Mucosa of descending colon (tissue), 3 donors: Measurements from ENCODE around the gene ZNF827. TPM values are rescaled to one million over a fixed set of nuclear protein-coding genes. Genes with fewer than 3 reads are reported as not detected.
A peak's percentile ranks its signal among the peaks of the same experiment; 100 is the strongest.

Source experiments
- ATAC-seq: fragments of 200-7000 bp; cut with Tn5 transposase; one replicate; pipeline ENCODE4 v1.9.1; 2020; ENCODE audit warnings: mild to moderate bottlenecking, moderate library complexity
- DNase-seq, 3 donors: peaks; one replicate each; pipeline ENCODE4 v3.0.0-alpha.2; 2020
- H3K36me3 ChIP-seq: fragments of 200-600 bp; one replicate; pipeline ENCODE4 v1.8.0; 2021; ENCODE audit warnings: low read depth, mild to moderate bottlenecking
- H3K4me1 ChIP-seq: fragments of 200-600 bp; one replicate; pipeline ENCODE4 v1.8.0; 2021; ENCODE audit warnings: low read depth, mild to moderate bottlenecking
- H3K4me3 ChIP-seq: fragments of 200-600 bp; one replicate; pipeline ENCODE4 v1.8.0; 2021; ENCODE audit warnings: mild to moderate bottlenecking
- H3K9me3 ChIP-seq: fragments of 200-600 bp; one replicate; pipeline ENCODE4 v1.8.0; 2021; ENCODE audit warnings: mild to moderate bottlenecking
- CTCF ChIP-seq: fragments of 200-600 bp; IDR thresholded peaks from one replicate; pipeline ENCODE4 v1.8.0; 2022; ENCODE audit warnings: antibody characterized with exemption, mild to moderate bottlenecking
- intact Hi-C, 2 donors: fragments of 100-400 bp; cut with DNase I in 1 of 2; cut with micrococcal nuclease in 1 of 2; formaldehyde crosslinking; loops; one replicate each; pipeline versions ENCODE4 v1.11.0 to v1.11.1; 2022; cut with DNase I, micrococcal nuclease
- total RNA-seq, 3 donors: library from RNA; stranded (reverse); fragmentation: NEBNext Ultra II Directional in 2 of 3; extraction: Animal tissue kit (Norgen Biotek cat#: 25700) in 2 of 3; gene quantifications; one replicate each; pipeline versions ENCODE4 v1.2.1 to v1.2.4, GENCODE V29; 2021 to 2023
- donor health status: DM: no; HTN: no; CAD: no; lungs with moderate emphysema.
- donor health status: DM: no; HTN: no; CAD: no.
- donor health status: DM: no; HTN: yes; CAD: no.

The ZNF827 gene
- total RNA-seq, 3 donors from 2014 or later = 21.9 to 37.4 (median 29.7) TPM

GRCh38 chr4:145878501-145879435 lies 59.9 kb downstream of the ZNF827 start:
- intact Hi-C loops = no loop called here
- H3K9me3 ChIP-seq = no peaks in the 10 kb centered on the region
- no peak overlapping the region for H3K4me3 ChIP-seq
- TF ChIP-seq CTCF = no peak
- no peak for ATAC-seq
- peaks cover 5% of the 10 kb centered on the region for H3K4me1 ChIP-seq
- no peaks in the 10 kb centered on the region for H3K36me3 ChIP-seq
- no peak for DNase-seq

- DNase-seq (no peak), ATAC-seq (no peak)
- Histone ChIP-seq H3K4me1 (peaks cover 2% of the 10 kb centered on the region), H3K9me3 (no peaks in the 10 kb centered on the region), H3K36me3 (no peaks in the 10 kb centered on the region), H3K4me3 (no peak overlapping the region)
- intact Hi-C loops = no loop called here
- TF ChIP-seq CTCF = no peak
Observed at GRCh38 chr4:145876531-145877180, 62.0 kb downstream of the ZNF827 start.

- Histone ChIP-seq H3K9me3 (no peaks in the 10 kb centered on the region), H3K4me1 (no peaks in the 10 kb centered on the region), H3K4me3 (no peak overlapping the region), H3K36me3 (no peaks in the 10 kb centered on the region)
- TF ChIP-seq CTCF = no peak
- DNase-seq (no peak), ATAC-seq (no peak)
- intact Hi-C loops = no loop called here
Observed at GRCh38 chr4:145873901-145874300, 64.7 kb downstream of the ZNF827 start.

- H3K4me3 ChIP-seq = no peak overlapping the region
- intact Hi-C loops = no loop called here
- no peaks in the 10 kb centered on the region for H3K9me3 ChIP-seq
- DNase-seq (no peak), ATAC-seq (no peak)
- no peaks in the 10 kb centered on the region for H3K4me1 ChIP-seq
- no peak for TF ChIP-seq CTCF
- H3K36me3 ChIP-seq = no peaks in the 10 kb centered on the region
Observed at GRCh38 chr4:145871209-145871608, 67.4 kb downstream of the ZNF827 start.

- H3K9me3 ChIP-seq = no peaks in the 10 kb centered on the region
- no peaks in the 10 kb centered on the region for H3K4me1 ChIP-seq
- intact Hi-C loops = no loop called here
- H3K36me3 ChIP-seq = no peaks in the 10 kb centered on the region
- DNase-seq = no peak
- ATAC-seq = peak; percentile 69
- TF ChIP-seq CTCF = no peak
- H3K4me3 ChIP-seq = no peak overlapping the region
Observed at GRCh38 chr4:145870155-145871020, 68.2 kb downstream of the ZNF827 start.
